ENCODE data around the gene PSMD13. TPM values are rescaled to one million over a fixed set of nuclear protein-coding genes. Genes with fewer than 3 reads are reported as not detected.

Gene PSMD13
- total and polyA plus RNA-seq, 2 of the 4 experiments (the other 2 are of a cell fraction), result 177 to 217 TPM

GRCh38 chr11:269146-269890 lies 32.5 kb downstream of the PSMD13 start:
- peak; percentile 35; the same call in 1 of the 2 replicates for ATAC-seq (ENCODE audit: low read depth)

More at GRCh38 chr11:269146-269890, 32.5 kb downstream of the PSMD13 start:
- Histone ChIP-seq H3K79me1 (ENCODE audit: low read depth in 1 of 2, low read length in 2 of 2) (no peaks in the 10 kb centered on the region), H3K27ac (ENCODE audit: insufficient read depth, low read length) (no peak overlapping the region), H2AFZ (replicated peaks; ENCODE audit: low read length, poor library complexity) (no peak overlapping the region), H3K9me1 (ENCODE audit: insufficient read depth, low read length) (no peaks in the 10 kb centered on the region), H3K4me3 (ENCODE audit: insufficient read depth, low read depth, low read length) (peak overlapping the region; percentile 15; the same call in 1 of the 2 replicates), H4K20me1 (ENCODE audit: insufficient read depth, low read length) (no peaks in the 10 kb centered on the region), H2BK5ac (ENCODE audit: low read depth, low read length, poor library complexity, severe bottlenecking) (no peak overlapping the region), H4K91ac (ENCODE audit: insufficient read depth, low read depth, low read length) (no peak overlapping the region), H2BK120ac (ENCODE audit: low read depth, low read length) (no peak overlapping the region), H3K23ac (ENCODE audit: low read depth, low read length) (no peak overlapping the region), H3K27me3 (ENCODE audit: control insufficient read depth, insufficient read depth, low read length) (peaks cover 36% of the 10 kb centered on the region), H3K4ac (ENCODE audit: low read depth, low read length) (no peak overlapping the region), H2BK20ac (ENCODE audit: low read depth, low read length) (no peak overlapping the region), H4K5ac (ENCODE audit: low read depth, low read length) (no peak overlapping the region), H3K9ac (ENCODE audit: low read depth, low read length) (no peak overlapping the region), H3K4me2 (ENCODE audit: low read depth, low read length) (peak overlapping the region; percentile 76), H3K36me3 (ENCODE audit: control insufficient read depth, insufficient read depth, low read length) (no peaks in the 10 kb centered on the region), H4K8ac (ENCODE audit: low read depth in 2 of 2, low read length in 2 of 2) (no peak overlapping the region), H2AK5ac (ENCODE audit: low read depth, low read length) (no peak overlapping the region), H3K4me1 (ENCODE audit: control insufficient read depth, insufficient read depth, low read length) (no peaks in the 10 kb centered on the region), H2AK9ac (replicated peaks; ENCODE audit: low read depth, low read length, poor library complexity) (no peak overlapping the region), H2BK15ac (ENCODE audit: low read depth, low read length) (no peak overlapping the region), H3K14ac (replicated peaks; ENCODE audit: low read depth, low read length) (no peak overlapping the region), H3K9me3 (ENCODE audit: control insufficient read depth, insufficient read depth, low read length) (0 out of 2 replicates have a peak, but pooled peaks cover 2% of the 10 kb centered on the region), H3K18ac (ENCODE audit: low read depth, low read length) (no peak overlapping the region), H3K56ac (ENCODE audit: extremely low read depth, insufficient read depth, low read length) (no peak overlapping the region)
- POLR2A ChIA-PET (ENCODE audit: unreplicated experiment), result no interaction called here
- BruUV-seq (replicated peaks), result no TSS peak
- no peak for DNase-seq
- CTCF ChIA-PET, result no interaction called here
- WGBS, 2 experiments (ENCODE audit: extremely low coverage in 2 of 2, insufficient read length in 1 of 2), result 48% methylated on average over 4 of the region's 21 CpGs; no CpG with 5 or more reads in 1 of the 2 experiments
- intact Hi-C loops (cut with micrococcal nuclease) (no loop called here), dilution Hi-C loops (cut with HindIII; ENCODE audit: low sequenced_read_pairs, unreplicated experiment) (no loop called here), in situ Hi-C loops (cut with MboI; ENCODE audit: low sequenced_read_pairs) (no loop called here)
- TF ChIP-seq CEBPB (IDR thresholded peaks at IDR 0.05; ENCODE audit: low read depth, low read length) (peak; percentile 45), BHLHE40 (IDR thresholded peaks at IDR 0.05; ENCODE audit: low read depth, low read length) (peak; percentile 51; the same call in 1 of the 2 replicates), POLR2A (IDR thresholded peaks at IDR 0.05; ENCODE audit: low read depth, low read length) (no peak), RCOR1 (IDR thresholded peaks at IDR 0.05; ENCODE audit: insufficient replicate concordance, low read length) (no peak), USF2 (IDR thresholded peaks at IDR 0.05; ENCODE audit: low read depth, low read length) (peak; percentile 53; the same call in 1 of the 2 replicates)
